ENCODE results near the gene JMJD1C.
A peak's percentile ranks its signal among the peaks of the same experiment; 100 is the strongest.
"Not testable (repeated sequence)": the region's sequence is repeated elsewhere in the genome, so short reads cannot be mapped to it uniquely, and the experiment has no call there.

Gene JMJD1C

GRCh38 chr10:63236113-63236935 is 229.5 kb downstream of the JMJD1C start:
- peak; percentile 62 for DNase-seq (ENCODE audit: extremely low read depth, insufficient read length)
- no peaks in the 10 kb centered on the region for H3K36me3 ChIP-seq (ENCODE audit: control insufficient read depth, insufficient read depth, low read length)
- no peak overlapping the region for H3K4me3 ChIP-seq (replicated peaks; ENCODE audit: low read depth, low read length)
- no peaks in the 10 kb centered on the region for H3K27me3 ChIP-seq (replicated peaks; ENCODE audit: control insufficient read depth, insufficient read depth, low read length)
- no peak for TF ChIP-seq CTCF (IDR thresholded peaks at IDR 0.05; ENCODE audit: insufficient read depth, low read length, poor library complexity, severe bottlenecking)

- H3K36me3 ChIP-seq (ENCODE audit: control insufficient read depth, insufficient read depth, low read length); DNase-seq (ENCODE audit: extremely low read depth, insufficient read length); H3K4me3 ChIP-seq (replicated peaks; ENCODE audit: low read depth, low read length); H3K27me3 ChIP-seq (replicated peaks; ENCODE audit: control insufficient read depth, insufficient read depth, low read length): not testable (repeated sequence)
Measured at GRCh38 chr10:63235136-63235535, 230.6 kb downstream of the JMJD1C start.

GRCh38 chr10:63229161-63229560 is 236.6 kb downstream of the JMJD1C start:
- no peak for TF ChIP-seq CTCF (IDR thresholded peaks at IDR 0.05; ENCODE audit: insufficient read depth, low read length, poor library complexity, severe bottlenecking)
- DNase-seq (ENCODE audit: extremely low read depth, insufficient read length), result no peak
- no peaks in the 10 kb centered on the region for H3K36me3 ChIP-seq (ENCODE audit: control insufficient read depth, insufficient read depth, low read length)
- H3K4me3 ChIP-seq (replicated peaks; ENCODE audit: low read depth, low read length), result no peak overlapping the region
- no peaks in the 10 kb centered on the region for H3K27me3 ChIP-seq (replicated peaks; ENCODE audit: control insufficient read depth, insufficient read depth, low read length)

- Histone ChIP-seq H3K27me3 (replicated peaks; ENCODE audit: control insufficient read depth, insufficient read depth, low read length) (no peaks in the 10 kb centered on the region), H3K36me3 (ENCODE audit: control insufficient read depth, insufficient read depth, low read length) (no peaks in the 10 kb centered on the region), H3K4me3 (replicated peaks; ENCODE audit: low read depth, low read length) (no peak overlapping the region)
- no peak for TF ChIP-seq CTCF (IDR thresholded peaks at IDR 0.05; ENCODE audit: insufficient read depth, low read length, poor library complexity, severe bottlenecking)
- DNase-seq (ENCODE audit: extremely low read depth, insufficient read length), result no peak
Measured at GRCh38 chr10:63228237-63228636, 237.5 kb downstream of the JMJD1C start.

- Histone ChIP-seq H3K4me3 (replicated peaks; ENCODE audit: low read depth, low read length) (no peak overlapping the region), H3K36me3 (ENCODE audit: control insufficient read depth, insufficient read depth, low read length) (no peaks in the 10 kb centered on the region), H3K27me3 (replicated peaks; ENCODE audit: control insufficient read depth, insufficient read depth, low read length) (no peaks in the 10 kb centered on the region)
- TF ChIP-seq CTCF (IDR thresholded peaks at IDR 0.05; ENCODE audit: insufficient read depth, low read length, poor library complexity, severe bottlenecking), result no peak
- peak; percentile 42 for DNase-seq (ENCODE audit: extremely low read depth, insufficient read length)
Measured at GRCh38 chr10:63227207-63227895, 238.4 kb downstream of the JMJD1C start.

- Histone ChIP-seq H3K27me3 (replicated peaks; ENCODE audit: control insufficient read depth, insufficient read depth, low read length) (no peaks in the 10 kb centered on the region), H3K36me3 (ENCODE audit: control insufficient read depth, insufficient read depth, low read length) (no peaks in the 10 kb centered on the region), H3K4me3 (replicated peaks; ENCODE audit: low read depth, low read length) (no peak overlapping the region)
- TF ChIP-seq CTCF (IDR thresholded peaks at IDR 0.05; ENCODE audit: insufficient read depth, low read length, poor library complexity, severe bottlenecking), result no peak
- no peak for DNase-seq (ENCODE audit: extremely low read depth, insufficient read length)
Measured at GRCh38 chr10:63224241-63224640, 241.5 kb downstream of the JMJD1C start.
